SK-N-SH (cell line): ENCODE measurements around the gene TSHZ2. TPM values are rescaled to one million over a fixed set of nuclear protein-coding genes. Genes with fewer than 3 reads are reported as not detected.
A peak's percentile ranks its signal among the peaks of the same experiment; 100 is the strongest.

ENCODE experiments used
- CTCF ChIA-PET: fragments of 300-600, 350-600 bp; formaldehyde crosslinking; extraction: SDS; loops from one replicate; lab custom pipeline; 2021; lab: Yijun Ruan, JAX
- POLR2A ChIA-PET: fragments of 350-600 bp; sonication (Branson Sonifier 250); formaldehyde crosslinking; extraction: SDS; loops from one replicate; lab custom pipeline; 2020; ENCODE audit warnings: antibody characterized with exemption, inconsistent platforms; lab: Yijun Ruan, JAX
- DNase-seq: peaks from one replicate; pipeline ENCODE4 v3.0.0; 2012
- H2AFZ ChIP-seq: fragments of 200-600 bp; sonication (generic); 2 replicates; pipeline ENCODE4 v1.8.1; 2016; ENCODE audit warnings: antibody characterized with exemption, mild to moderate bottlenecking, low read depth
- H3F3A ChIP-seq: fragments of 200-600 bp; sonication (generic); replicated peaks from 2 replicates; pipeline ENCODE3; 2016; ENCODE audit warnings: antibody characterized with exemption, mild to moderate bottlenecking; ENCODE audit not compliant: insufficient read depth
- H3K27ac ChIP-seq, 2 experiments: fragments of 200-500 bp in 1 of 2; fragments of 200-600 bp in 1 of 2; sonication (Bioruptor generic) in 1 of 2; sonication (generic), shearing (Covaris generic) in 1 of 2; 2 replicates each; pipeline versions ENCODE4 v1.5.1 to v1.6.1; 2014 to 2016; ENCODE audit warnings: low read depth in 2 of 2, inconsistent platforms in 1 of 2, low read length in 1 of 2, mild to moderate bottlenecking in 1 of 2, mixed read lengths in 1 of 2
- H3K27me3 ChIP-seq: fragments of 200-600 bp; sonication (generic), shearing (Covaris generic); 2 replicates; pipeline ENCODE4 v1.6.1; 2016; ENCODE audit warnings: mixed run types; ENCODE audit not compliant: insufficient read depth
- H3K36me3 ChIP-seq, 2 experiments: fragments of 200-500 bp in 1 of 2; fragments of 200-600 bp in 1 of 2; sonication (Bioruptor generic) in 1 of 2; sonication (generic) in 1 of 2; replicated peaks in 1 of 2; 2 replicates each; pipeline versions ENCODE3 to v1.5.1; 2014 to 2016; ENCODE audit warnings: low read length in 1 of 2, mild to moderate bottlenecking in 1 of 2; ENCODE audit not compliant: insufficient read depth in 2 of 2, control insufficient read depth in 1 of 2
- H3K4me1 ChIP-seq, 2 experiments: fragments of 200-500 bp in 1 of 2; fragments of 200-600 bp in 1 of 2; sonication (Bioruptor generic) in 1 of 2; sonication (generic), shearing (Covaris generic) in 1 of 2; 2 replicates each; pipeline versions ENCODE4 v1.5.1 to v1.6.1; 2014 to 2016; ENCODE audit warnings: low read depth in 1 of 2, low read length in 1 of 2, mixed run types in 1 of 2; ENCODE audit not compliant: insufficient read depth in 2 of 2, control insufficient read depth in 1 of 2
- H3K4me2 ChIP-seq: fragments of 200-600 bp; sonication (generic), shearing (Covaris generic); 2 replicates; pipeline ENCODE4 v1.6.1; 2017; ENCODE audit warnings: mixed run types
- H3K4me3 ChIP-seq, 2 experiments: fragments of 200-500 bp in 1 of 2; fragments of 200-600 bp in 1 of 2; sonication (Bioruptor generic) in 1 of 2; sonication (generic), shearing (Covaris generic) in 1 of 2; 2 replicates each; pipeline versions ENCODE4 v1.5.1 to v1.8.1; 2014 to 2016; ENCODE audit warnings: low read depth in 2 of 2, inconsistent platforms in 1 of 2, low read length in 1 of 2, mild to moderate bottlenecking in 1 of 2, mixed read lengths in 1 of 2, moderate library complexity in 1 of 2
- H3K79me2 ChIP-seq: fragments of 200-600 bp; sonication (generic); 2 replicates; pipeline ENCODE4 v1.8.1; 2017; ENCODE audit warnings: mild to moderate bottlenecking; ENCODE audit not compliant: insufficient read depth
- H3K9ac ChIP-seq: fragments of 200-600 bp; sonication (generic); 2 replicates; pipeline ENCODE4 v1.6.1; 2017; ENCODE audit warnings: mixed run types
- H3K9me2 ChIP-seq: fragments of 200-600 bp; sonication (generic); 2 replicates; pipeline ENCODE4 v1.6.1; 2017; ENCODE audit warnings: mixed run types
- H3K9me3 ChIP-seq: fragments of 200-600 bp; sonication (generic); 2 replicates; pipeline ENCODE4 v1.6.1; 2017; ENCODE audit warnings: mixed run types, mild to moderate bottlenecking, moderate library complexity
- H4K20me1 ChIP-seq: fragments of 200-600 bp; sonication (generic); 2 replicates; pipeline ENCODE4 v1.6.1; 2017; ENCODE audit warnings: mild to moderate bottlenecking, mixed run types; ENCODE audit not compliant: insufficient read depth
- CHD2 ChIP-seq: fragments of 150-350 bp; IDR thresholded peaks from 2 replicates; pipeline ENCODE4 v1.6.1; 2018; ENCODE audit warnings: low read length; ENCODE audit not compliant: partially characterized antibody
- ELF1 ChIP-seq: IDR thresholded peaks from 2 replicates; pipeline ENCODE4 v1.4.0; 2012
- EP300 ChIP-seq, 2 experiments: IDR thresholded peaks; 2 replicates each; pipeline versions ENCODE4 v1.4.0 to v1.6.1; 2012; ENCODE audit warnings: borderline replicate concordance in 1 of 2, low read depth in 1 of 2, low read length in 1 of 2
- JUND ChIP-seq: IDR thresholded peaks from 2 replicates; pipeline ENCODE4 v1.4.0; 2012
- MEF2A ChIP-seq: IDR thresholded peaks from 2 replicates; pipeline ENCODE4 v1.4.0; 2012; ENCODE audit warnings: low read depth, borderline replicate concordance
- MXI1 ChIP-seq: IDR thresholded peaks from 2 replicates; pipeline ENCODE4 v1.6.1; 2012; ENCODE audit warnings: mild to moderate bottlenecking, low read depth, low read length, improper control_type of control experiment
- NFIC ChIP-seq: IDR thresholded peaks from 2 replicates; pipeline ENCODE4 v1.4.0; 2012; ENCODE audit warnings: borderline replicate concordance
- RAD21 ChIP-seq: IDR thresholded peaks from 2 replicates; pipeline ENCODE4 v1.6.1; 2012; ENCODE audit warnings: mild to moderate bottlenecking, low read length
- RXRA ChIP-seq: IDR thresholded peaks from 2 replicates; pipeline ENCODE4 v1.4.0; 2012; ENCODE audit warnings: low read depth, mild to moderate bottlenecking, borderline replicate concordance
- SMC3 ChIP-seq: IDR thresholded peaks from 2 replicates; pipeline ENCODE4 v1.6.1; 2012; ENCODE audit warnings: low read depth, low read length, improper control_type of control experiment
- TEAD4 ChIP-seq: IDR thresholded peaks from 2 replicates; pipeline ENCODE4 v1.4.0; 2012; ENCODE audit warnings: mild to moderate bottlenecking, borderline replicate concordance; ENCODE audit not compliant: insufficient read depth
- WGBS: methylation state at CpG from one replicate; pipeline ENCODE4 v1.1.6; 2017; ENCODE audit warnings: low lambda C conversion rate; 5-methylcytosine and 5-hydroxymethylcytosine counted together
- polyA plus RNA-seq, 3 experiments: library from polyadenylated mRNA; depleted of rRNA; stranded (reverse); fragments of >200 nt; gene quantifications; 2 replicates each; pipeline ENCODE4 v1.2.3, GENCODE V29; 2012
- TF ChIP-seq, protein P1 (sequence below): IDR thresholded peaks from 2 replicates; pipeline ENCODE4 v1.4.0; 2012; ENCODE audit warnings: low read depth, borderline replicate concordance
- TF ChIP-seq, protein P2 (sequence below): fragments of 150-350 bp; IDR thresholded peaks from 2 replicates; pipeline ENCODE4 v1.6.1; 2017; ENCODE audit warnings: antibody characterized with exemption, low read length, low read depth, borderline replicate concordance

The TSHZ2 gene
- polyA plus RNA-seq, 1 of the 3 experiments (the other 2 are of a cell fraction): 0.13 TPM

DNA sequence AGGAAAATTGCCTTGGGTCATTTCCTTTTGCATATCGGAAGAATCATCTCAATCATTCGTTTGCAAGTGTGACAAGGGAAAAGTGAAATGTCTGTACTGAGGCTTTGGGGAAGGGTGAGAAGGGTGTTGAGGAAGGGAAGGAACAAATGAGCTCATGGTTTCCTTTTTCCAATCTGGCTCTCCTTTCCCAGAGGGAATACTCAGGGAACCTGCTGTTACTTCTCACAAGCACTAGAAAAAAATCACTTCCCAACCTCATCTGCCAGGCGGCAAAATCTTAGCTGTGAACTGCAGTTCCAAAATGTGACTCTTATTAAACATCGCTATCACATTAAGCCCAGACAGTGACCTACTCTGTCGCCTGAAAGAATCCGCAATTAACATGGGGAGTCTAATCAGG lies 363.4 kb downstream of the TSHZ2 start:
- no peak overlapping the region for H3K4me3 ChIP-seq
- no peak overlapping the region for H3K4me2 ChIP-seq
- CTCF ChIA-PET: interaction anchor here (1.4 to 1.9 kb wide), 2 partner anchors 11 to 1023 kb away, joined by 5 read pairs; no protein-coding TSS in a partner anchor
- no peak overlapping the region for H2AFZ ChIP-seq
- POLR2A ChIA-PET: interaction anchor here (0.6 kb wide), 1 partner anchor 14 kb away, joined by 3 read pairs; no protein-coding TSS in a partner anchor
- no peaks in the 10 kb centered on the region for H3F3A ChIP-seq
- H3K4me1 ChIP-seq: peaks cover 4 to 6% of the 10 kb centered on the region in 2 experiments; a peak in 2 of 4 replicates
- H3K79me2 ChIP-seq: no peaks in the 10 kb centered on the region
- H3K36me3 ChIP-seq: no peaks in the 10 kb centered on the region
- no peaks in the 10 kb centered on the region for H4K20me1 ChIP-seq
- 82% methylated on average over 6 of the region's 6 CpGs for WGBS
- H3K27me3 ChIP-seq: no peaks in the 10 kb centered on the region
- H3K9ac ChIP-seq: no peak overlapping the region
- H3K9me3 ChIP-seq: no peaks in the 10 kb centered on the region
- no peak overlapping the region for H3K27ac ChIP-seq
- DNase-seq: no peak
- TF ChIP-seq JUND: no peak
- TF ChIP-seq ELF1: no peak
- TF ChIP-seq, protein P1, sequence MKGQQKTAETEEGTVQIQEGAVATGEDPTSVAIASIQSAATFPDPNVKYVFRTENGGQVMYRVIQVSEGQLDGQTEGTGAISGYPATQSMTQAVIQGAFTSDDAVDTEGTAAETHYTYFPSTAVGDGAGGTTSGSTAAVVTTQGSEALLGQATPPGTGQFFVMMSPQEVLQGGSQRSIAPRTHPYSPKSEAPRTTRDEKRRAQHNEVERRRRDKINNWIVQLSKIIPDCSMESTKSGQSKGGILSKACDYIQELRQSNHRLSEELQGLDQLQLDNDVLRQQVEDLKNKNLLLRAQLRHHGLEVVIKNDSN: no peak
- TF ChIP-seq, protein P2, sequence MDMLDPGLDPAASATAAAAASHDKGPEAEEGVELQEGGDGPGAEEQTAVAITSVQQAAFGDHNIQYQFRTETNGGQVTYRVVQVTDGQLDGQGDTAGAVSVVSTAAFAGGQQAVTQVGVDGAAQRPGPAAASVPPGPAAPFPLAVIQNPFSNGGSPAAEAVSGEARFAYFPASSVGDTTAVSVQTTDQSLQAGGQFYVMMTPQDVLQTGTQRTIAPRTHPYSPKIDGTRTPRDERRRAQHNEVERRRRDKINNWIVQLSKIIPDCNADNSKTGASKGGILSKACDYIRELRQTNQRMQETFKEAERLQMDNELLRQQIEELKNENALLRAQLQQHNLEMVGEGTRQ: no peak
- TF ChIP-seq TEAD4: no peak
- TF ChIP-seq RXRA: no peak
- no peak for TF ChIP-seq CHD2
- no peak for TF ChIP-seq MXI1
- TF ChIP-seq EP300 (IDR thresholded peaks at IDR 0.05; ENCODE audit: borderline replicate concordance in 1 of 2, low read depth in 1 of 2, low read length in 1 of 2): no peak
- TF ChIP-seq, all 33 proteins: peak for 0
- H3K9me2 ChIP-seq: no peaks in the 10 kb centered on the region

DNA sequence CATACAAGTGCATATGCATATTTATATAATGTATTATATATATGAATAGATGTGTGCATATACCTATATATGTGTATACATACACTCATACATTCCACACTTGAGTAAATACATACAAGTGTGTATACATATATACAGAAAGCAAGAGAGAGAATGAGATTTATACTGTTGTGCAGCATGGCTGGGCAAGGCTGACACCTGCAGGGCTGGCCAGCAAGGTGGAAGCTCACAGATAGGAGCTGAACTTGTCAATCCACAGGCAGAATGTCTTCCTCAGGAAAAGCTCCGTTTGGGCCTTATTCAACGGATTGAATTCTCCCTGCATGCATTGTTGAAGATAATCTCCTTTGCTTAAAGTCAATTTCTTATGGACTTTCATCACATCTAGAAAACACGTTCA lies 364.7 kb downstream of the TSHZ2 start:
- CTCF ChIA-PET: interaction anchor here (1.0 to 1.9 kb wide), 3 partner anchors 12 to 1025 kb away, joined by 3 to 5 read pairs (median 5); no protein-coding TSS in a partner anchor

More for the DNA sequence above, 364.7 kb downstream of the TSHZ2 start:
- H3K4me2 ChIP-seq: no peak overlapping the region
- H3K36me3 ChIP-seq: no peaks in the 10 kb centered on the region
- no peaks in the 10 kb centered on the region for H3K9me2 ChIP-seq
- no peaks in the 10 kb centered on the region for H3K27me3 ChIP-seq
- H4K20me1 ChIP-seq: no peaks in the 10 kb centered on the region
- no peak overlapping the region for H3K9ac ChIP-seq
- no peaks in the 10 kb centered on the region for H3K9me3 ChIP-seq
- TF ChIP-seq MEF2A (no peak), RAD21 (0 out of 2 replicates have a peak, but pooled peaks have one; percentile 12), NFIC (no peak), SMC3 (no peak)
- 48% methylated on average over 3 of the region's 3 CpGs for WGBS
- DNase-seq: no peak
- no peaks in the 10 kb centered on the region for H3K79me2 ChIP-seq
- no peak overlapping the region for H2AFZ ChIP-seq
- H3K4me3 ChIP-seq: no peak overlapping the region
- POLR2A ChIA-PET: no interaction called here
- H3K27ac ChIP-seq: no peak overlapping the region
- H3K4me1 ChIP-seq: no peaks in the 10 kb centered on the region; a peak in 1 of 4 replicates
- H3F3A ChIP-seq: no peaks in the 10 kb centered on the region
